Type B pancreatic cell (in vitro differentiated cells): ENCODE measurements around the gene TMEM217. TPM values are rescaled to one million over a fixed set of nuclear protein-coding genes. Genes with fewer than 3 reads are reported as not detected.
"Not testable (repeated sequence)": the region's sequence is repeated elsewhere in the genome, so short reads cannot be mapped to it uniquely, and the experiment has no call there.

Experiments used
- DNase-seq: peaks from one replicate; pipeline ENCODE4 v3.0.0; 2021; ENCODE audit warnings: mixed read lengths; ENCODE audit not compliant: unreplicated experiment; ENCODE audit errors: extremely low spot score
- H3K27ac Mint-ChIP-seq: 2 replicates; pipeline ENCODE4 v1.8.0; 2021; ENCODE audit warnings: mild to moderate bottlenecking, mixed read lengths
- H3K27me3 Mint-ChIP-seq: 2 replicates; pipeline ENCODE4 v1.8.0; 2021; ENCODE audit warnings: mixed read lengths
- H3K36me3 Mint-ChIP-seq: 2 replicates; pipeline ENCODE4 v1.8.0; 2021; ENCODE audit warnings: mixed read lengths
- H3K4me1 Mint-ChIP-seq: one replicate; pipeline ENCODE4 v1.8.0; 2021; ENCODE audit warnings: mixed read lengths; ENCODE audit not compliant: unreplicated experiment
- H3K4me3 Mint-ChIP-seq: 2 replicates; pipeline ENCODE4 v1.8.0; 2021; ENCODE audit warnings: mild to moderate bottlenecking, mixed read lengths
- H3K9me3 Mint-ChIP-seq: 2 replicates; pipeline ENCODE4 v1.8.0; 2021; ENCODE audit warnings: mixed read lengths
- CTCF ChIP-seq: fragments of 200-600 bp; sonication (generic); conservative IDR thresholded peaks from 2 replicates; pipeline ENCODE4 v1.5.0; 2021; ENCODE audit warnings: antibody characterized with exemption, mild to moderate bottlenecking
- total RNA-seq: library from RNA; stranded (reverse); gene quantifications from 2 replicates; pipeline ENCODE4 v1.2.1, GENCODE V29; 2021; ENCODE audit warnings: low replicate concordance

TMEM217 gene
- total RNA-seq, 1 donor from 2014 or later, result 1.1 TPM

GRCh38 chr6:37204014-37204751 is 53.8 kb downstream of the TMEM217 start:
- no peak for TF ChIP-seq CTCF
- DNase-seq, result no peak
- Mint-ChIP-seq H3K4me3 (no peak overlapping the region), H3K36me3 (no peaks in the 10 kb centered on the region), H3K27ac (peak overlapping the region; percentile 8), H3K27me3 (peaks cover 25% of the 10 kb centered on the region), H3K4me1 (peaks cover 15% of the 10 kb centered on the region), H3K9me3 (no peaks in the 10 kb centered on the region)

- no peak for DNase-seq
- H3K27me3 Mint-ChIP-seq, result peaks cover 21% of the 10 kb centered on the region
- H3K4me1 Mint-ChIP-seq, result peaks cover 15% of the 10 kb centered on the region
- H3K9me3 Mint-ChIP-seq, result no peaks in the 10 kb centered on the region
- H3K36me3 Mint-ChIP-seq, result no peaks in the 10 kb centered on the region
- H3K27ac Mint-ChIP-seq, result peak overlapping the region; percentile 41
- no peak for TF ChIP-seq CTCF
- no peak overlapping the region for H3K4me3 Mint-ChIP-seq
Measured at GRCh38 chr6:37202788-37203491, 55.0 kb downstream of the TMEM217 start.

- Mint-ChIP-seq H3K4me1 (peaks cover 15% of the 10 kb centered on the region), H3K36me3 (no peaks in the 10 kb centered on the region), H3K9me3 (no peaks in the 10 kb centered on the region), H3K27ac (no peak overlapping the region), H3K27me3 (peaks cover 20% of the 10 kb centered on the region), H3K4me3 (no peak overlapping the region)
- DNase-seq, result no peak
- no peak for TF ChIP-seq CTCF
Measured at GRCh38 chr6:37201726-37202125, 56.2 kb downstream of the TMEM217 start.

- H3K9me3 Mint-ChIP-seq, result no peaks in the 10 kb centered on the region
- H3K4me3 Mint-ChIP-seq, result no peak overlapping the region
- no peak overlapping the region for H3K27ac Mint-ChIP-seq
- peaks cover 20% of the 10 kb centered on the region for H3K27me3 Mint-ChIP-seq
- no peak for DNase-seq
- no peaks in the 10 kb centered on the region for H3K36me3 Mint-ChIP-seq
- H3K4me1 Mint-ChIP-seq, result peaks cover 15% of the 10 kb centered on the region
- no peak for TF ChIP-seq CTCF
Measured at GRCh38 chr6:37200085-37200484, 57.9 kb downstream of the TMEM217 start.

GRCh38 chr6:37196451-37196850 is 61.5 kb downstream of the TMEM217 start:
- not testable (repeated sequence) for H3K9me3 Mint-ChIP-seq, H3K4me3 Mint-ChIP-seq, DNase-seq, H3K36me3 Mint-ChIP-seq, H3K27ac Mint-ChIP-seq
- Mint-ChIP-seq H3K4me1 (peaks cover 17% of the 10 kb centered on the region), H3K27me3 (peaks cover 10% of the 10 kb centered on the region)

- H3K27ac Mint-ChIP-seq, H3K27me3 Mint-ChIP-seq, H3K4me1 Mint-ChIP-seq, DNase-seq, H3K9me3 Mint-ChIP-seq, H3K36me3 Mint-ChIP-seq, H3K4me3 Mint-ChIP-seq: not testable (repeated sequence)
Measured at GRCh38 chr6:37194886-37195285, 63.1 kb downstream of the TMEM217 start.
